Peyer's patch (tissue), 4 donors: Measurements from ENCODE around the gene TPRKB. TPM values are rescaled to one million over a fixed set of nuclear protein-coding genes. Genes with fewer than 3 reads are reported as not detected.
"Not testable (repeated sequence)": the region's sequence is repeated elsewhere in the genome, so short reads cannot be mapped to it uniquely, and the experiment has no call there.

ENCODE experiments used
- DNase-seq, 3 donors: peaks; one replicate each; pipeline ENCODE4 v3.0.0-alpha.2; 2017 to 2019
- H3K27ac ChIP-seq, 4 donors: fragments of 200-600 bp; sonication (generic); one replicate each; pipeline ENCODE4 v1.5.1; 2016 to 2019
- H3K27me3 ChIP-seq, 2 donors: fragments of 200-600 bp; sonication (generic); one replicate each; pipeline ENCODE4 v1.5.1; 2019
- H3K36me3 ChIP-seq, 3 donors: fragments of 200-600 bp; sonication (generic); one replicate each; pipeline ENCODE4 v1.5.1; 2016 to 2019
- H3K4me1 ChIP-seq, 4 donors: fragments of 200-600 bp; sonication (generic); one replicate each; pipeline ENCODE4 v1.5.1; 2016 to 2019
- H3K4me3 ChIP-seq, 4 donors: fragments of 200-600 bp; sonication (generic); 1 replicate in 3 of 4; 2 replicates in 1 of 4; pipeline ENCODE4 v1.5.1; 2016 to 2019; ENCODE audit warnings: mild to moderate bottlenecking in 1 of 4
- H3K9me3 ChIP-seq, 4 donors: fragments of 200-600 bp; sonication (generic); one replicate each; pipeline ENCODE4 v1.5.1; 2016 to 2019; ENCODE audit warnings: mild to moderate bottlenecking in 1 of 4
- CTCF ChIP-seq, 6 experiments: fragments of 450-650 bp in 4 of 6; fragments of 200-600 bp in 2 of 6; sonication (generic) in 1 of 6; IDR thresholded peaks; one replicate each; pipeline ENCODE4 v1.5.1; 2017 to 2019; ENCODE audit warnings: antibody characterized with exemption in 6 of 6, mild to moderate bottlenecking in 3 of 6, moderate library complexity in 1 of 6
- POLR2A ChIP-seq, 2 donors: fragments of 450-650 bp; IDR thresholded peaks; one replicate each; pipeline ENCODE4 v1.5.1; 2017; ENCODE audit warnings: antibody characterized with exemption in 2 of 2, mild to moderate bottlenecking in 2 of 2, moderate library complexity in 2 of 2
- total RNA-seq, 4 donors: library from RNA; depleted of rRNA; stranded (reverse); fragments of >200 nt; gene quantifications; one replicate each; pipeline ENCODE4 v1.1.0, GENCODE V29; 2016

Gene TPRKB
- total RNA-seq, 4 donors from 2014 or later: 17.3 to 28.5 (median 19.2) TPM

GRCh38 chr2:73701968-73702665 is 35.0 kb downstream of the TPRKB start:
- Histone ChIP-seq H3K27me3 (no peaks in the 10 kb centered on the region), H3K4me1 (peaks cover 0 to 37% (median 3%) of the 10 kb centered on the region in 4 donors), H3K4me3 (peak overlapping the region in 2 of 4 donors; percentile 25 to 34), H3K27ac (peak overlapping the region in 2 of 4 donors; percentile 52 to 75), H3K9me3 (peaks cover 0 to 8% (median 0%) of the 10 kb centered on the region in 4 donors), H3K36me3 (no peaks in the 10 kb centered on the region)
- DNase-seq: peak in 2 of 3 donors; percentile 54 to 62
- TF ChIP-seq CTCF (IDR thresholded peaks at IDR 0.05) (no peak), POLR2A (IDR thresholded peaks at IDR 0.05) (no peak)

GRCh38 chr2:73701448-73701765 is 35.7 kb downstream of the TPRKB start:
- DNase-seq, H3K27me3 ChIP-seq, H3K9me3 ChIP-seq, H3K36me3 ChIP-seq: not testable (repeated sequence)
- peak overlapping the region in 2 of 4 donors; percentile 56 to 75 for H3K27ac ChIP-seq
- peak overlapping the region in 2 of 4 donors; percentile 25 to 34 for H3K4me3 ChIP-seq
- H3K4me1 ChIP-seq: peaks cover 0 to 34% (median 3%) of the 10 kb centered on the region in 4 donors

DNA sequence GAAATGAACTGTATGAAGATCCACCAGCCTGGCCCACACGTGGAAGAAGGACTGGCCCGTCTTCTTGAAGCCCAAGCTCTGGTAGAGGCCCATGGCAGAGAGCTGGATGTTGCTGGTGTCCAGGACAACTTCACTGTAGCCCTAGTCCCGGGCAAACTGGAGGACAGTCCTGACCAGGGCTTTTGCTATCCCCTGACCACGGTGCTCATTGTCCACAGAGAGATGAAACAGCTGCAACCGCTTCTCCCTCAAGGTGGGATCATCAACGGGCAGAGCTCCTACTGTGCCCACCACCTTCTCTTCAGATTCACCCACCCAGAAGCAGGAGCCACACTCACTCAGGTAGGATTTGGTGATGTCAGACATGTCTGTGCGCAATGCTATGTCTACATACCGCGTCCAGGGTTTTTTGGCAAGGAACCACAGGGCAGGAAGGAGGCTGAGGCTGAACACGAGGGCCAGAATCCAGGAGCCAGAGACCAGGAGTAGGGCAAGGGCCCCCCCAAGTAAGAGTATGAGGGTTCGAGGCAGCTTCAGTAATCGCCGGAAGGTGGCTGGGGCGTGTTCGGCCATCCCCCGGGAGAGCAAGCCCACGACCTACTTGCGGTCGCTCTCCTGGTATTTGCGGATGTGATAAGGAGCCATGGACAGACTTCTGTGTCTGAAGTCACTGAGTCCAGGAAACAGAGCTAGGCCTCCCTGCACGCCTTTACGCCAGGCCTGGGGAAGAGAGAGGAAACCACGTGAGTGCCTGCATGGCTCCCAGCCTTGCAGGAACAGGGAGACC is 36.3 kb downstream of the TPRKB start:
- Histone ChIP-seq H3K27ac (peak overlapping the region in 2 of 4 donors; percentile 56 to 75), H3K4me3 (peak overlapping the region in 1 of 4 donors; percentile 34), H3K27me3 (no peaks in the 10 kb centered on the region), H3K9me3 (peaks cover 0 to 8% (median 0%) of the 10 kb centered on the region in 4 donors), H3K36me3 (no peaks in the 10 kb centered on the region), H3K4me1 (peaks cover 0 to 34% (median 3%) of the 10 kb centered on the region in 4 donors)
- DNase-seq: no peak
- TF ChIP-seq POLR2A (IDR thresholded peaks at IDR 0.05): no peak
- TF ChIP-seq CTCF (IDR thresholded peaks at IDR 0.05): no peak

DNA sequence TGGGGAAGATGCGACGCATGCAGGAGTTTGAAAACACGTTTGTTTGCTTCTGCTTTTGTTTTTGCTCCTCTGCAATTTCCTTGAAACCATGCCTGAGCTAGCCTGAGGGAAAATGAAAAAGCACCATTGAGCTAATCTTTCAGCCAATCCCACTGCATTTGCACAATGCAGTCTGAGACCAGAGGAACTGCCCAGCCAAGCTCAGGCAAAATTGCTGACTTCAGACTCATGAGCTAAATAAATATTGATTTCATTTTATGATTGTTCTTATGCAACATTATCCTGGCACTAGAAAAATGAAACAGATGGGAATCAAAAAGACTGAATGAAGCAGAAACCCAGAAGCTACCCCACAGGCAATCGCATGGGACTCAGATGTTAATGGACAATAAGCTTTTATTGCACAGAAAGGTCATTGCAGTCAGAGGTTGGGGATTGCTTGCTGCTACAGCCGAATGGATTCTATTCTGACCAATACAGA is 37.0 kb downstream of the TPRKB start:
- no peak for TF ChIP-seq POLR2A (IDR thresholded peaks at IDR 0.05)
- TF ChIP-seq CTCF (IDR thresholded peaks at IDR 0.05): no peak
- Histone ChIP-seq H3K4me1 (peaks cover 0 to 34% (median 3%) of the 10 kb centered on the region in 4 donors), H3K27ac (peak overlapping the region in 2 of 4 donors; percentile 56 to 75), H3K4me3 (no peak overlapping the region), H3K9me3 (peaks cover 0 to 8% (median 0%) of the 10 kb centered on the region in 4 donors), H3K36me3 (no peaks in the 10 kb centered on the region), H3K27me3 (no peaks in the 10 kb centered on the region)
- DNase-seq: no peak

DNA sequence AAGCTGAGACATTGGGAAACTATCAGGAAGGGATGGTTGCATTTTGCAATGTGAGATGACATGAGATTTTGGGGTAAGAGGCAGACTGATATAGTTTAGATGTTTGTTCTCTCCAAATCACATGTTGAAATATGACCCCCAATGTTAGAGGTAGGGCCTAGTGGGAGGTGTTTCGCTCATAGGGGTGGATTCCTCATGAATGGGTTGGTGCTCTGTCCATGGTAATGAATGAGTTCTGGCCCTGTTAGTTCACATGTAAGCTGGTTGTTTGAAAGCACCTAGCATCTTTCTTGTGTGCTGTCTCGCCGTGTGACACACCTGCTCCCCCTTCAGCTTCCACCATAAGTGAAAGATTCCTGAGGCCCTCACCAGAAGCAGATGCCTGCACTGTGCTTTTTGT is 37.7 kb downstream of the TPRKB start:
- DNase-seq: no peak
- H3K27ac ChIP-seq: no peak overlapping the region
- no peaks in the 10 kb centered on the region for H3K36me3 ChIP-seq

More for the DNA sequence above, 37.7 kb downstream of the TPRKB start:
- Histone ChIP-seq H3K9me3 (peaks cover 0 to 8% (median 0%) of the 10 kb centered on the region in 4 donors), H3K4me1 (peaks cover 0 to 34% (median 3%) of the 10 kb centered on the region in 4 donors), H3K27me3 (no peaks in the 10 kb centered on the region), H3K4me3 (no peak overlapping the region)
- TF ChIP-seq POLR2A (IDR thresholded peaks at IDR 0.05) (no peak), CTCF (IDR thresholded peaks at IDR 0.05) (no peak)
